ENCODE results near the gene MAPK12. TPM values are rescaled to one million over a fixed set of nuclear protein-coding genes. Genes with fewer than 3 reads are reported as not detected.

Gene MAPK12
- total and polyA plus RNA-seq, 2 of the 4 experiments (the other 2 are of a cell fraction): 41.0 to 56.3 TPM

DNA sequence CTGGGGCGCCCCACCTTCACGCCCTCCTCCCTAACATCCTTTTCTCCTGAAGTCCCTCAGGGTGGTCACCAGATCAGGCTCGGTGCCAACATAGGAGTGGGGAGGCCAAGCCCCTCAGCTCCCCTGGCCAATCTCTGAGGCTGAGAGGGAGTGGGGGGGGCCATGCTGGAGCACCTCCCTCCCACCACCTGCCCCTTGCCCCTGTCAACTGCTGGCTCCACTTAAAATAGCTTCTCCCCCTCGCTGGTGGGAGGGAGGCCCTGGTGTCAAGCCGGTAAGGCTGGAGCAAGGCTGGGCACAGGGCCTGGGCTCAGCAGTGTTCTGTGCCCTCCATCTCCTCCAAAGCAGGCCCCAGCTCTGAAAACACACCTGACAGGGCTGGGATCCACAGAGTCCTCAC lies 41.1 kb upstream of the MAPK12 start:
- H2AK9ac ChIP-seq (replicated peaks; ENCODE audit: low read depth, low read length, poor library complexity): peak overlapping the region; percentile 87
- intact Hi-C loops (cut with micrococcal nuclease): no loop called here
- peaks cover 78% of the 10 kb centered on the region for H4K20me1 ChIP-seq (ENCODE audit: insufficient read depth, low read length)
- peak overlapping the region; percentile 77 for H2BK5ac ChIP-seq (ENCODE audit: low read depth, low read length, poor library complexity, severe bottlenecking)
- H3K56ac ChIP-seq (ENCODE audit: extremely low read depth, insufficient read depth, low read length): no peak overlapping the region
- H3K9ac ChIP-seq (ENCODE audit: low read depth, low read length): peak overlapping the region; percentile 3; the same call in 1 of the 2 replicates
- H4K91ac ChIP-seq (ENCODE audit: insufficient read depth, low read depth, low read length): peak overlapping the region; percentile 21; the same call in 1 of the 2 replicates
- no peak overlapping the region; the same call in 1 of the 2 replicates for H3K4me2 ChIP-seq (ENCODE audit: low read depth, low read length)
- H3K27me3 ChIP-seq (ENCODE audit: control insufficient read depth, insufficient read depth, low read length): no peaks in the 10 kb centered on the region
- H3K4me3 ChIP-seq (ENCODE audit: insufficient read depth, low read depth, low read length): no peak overlapping the region
- H3K4ac ChIP-seq (ENCODE audit: low read depth, low read length): peak overlapping the region; percentile 59
- BruUV-seq (replicated peaks): no TSS peak
- no peak overlapping the region for H2BK20ac ChIP-seq (ENCODE audit: low read depth, low read length)
- H2BK120ac ChIP-seq (ENCODE audit: low read depth, low read length): no peak overlapping the region
- dilution Hi-C loops (cut with HindIII; ENCODE audit: low sequenced_read_pairs, unreplicated experiment): no loop called here
- H3K9me3 ChIP-seq (ENCODE audit: control insufficient read depth, insufficient read depth, low read length): no peaks in the 10 kb centered on the region
- peaks cover 65% of the 10 kb centered on the region for H3K4me1 ChIP-seq (ENCODE audit: control insufficient read depth, insufficient read depth, low read length)
- ChIA-PET POLR2A (ENCODE audit: unreplicated experiment) (no interaction called here), CTCF (no interaction called here)
- H3K79me1 ChIP-seq (ENCODE audit: low read depth in 1 of 2, low read length in 2 of 2): peaks cover 0 to 47% of the 10 kb centered on the region in 2 experiments; a peak in 2 of 4 replicates
- H2AFZ ChIP-seq (replicated peaks; ENCODE audit: low read length, poor library complexity): no peak overlapping the region
- in situ Hi-C loops (cut with MboI; ENCODE audit: low sequenced_read_pairs): no loop called here
- DNase-seq (no peak), ATAC-seq (ENCODE audit: low read depth) (no peak)
- no peak overlapping the region for H3K14ac ChIP-seq (replicated peaks; ENCODE audit: low read depth, low read length)
- peak overlapping the region; percentile 75; the same call in 1 of the 2 replicates for H2AK5ac ChIP-seq (ENCODE audit: low read depth, low read length)
- H4K5ac ChIP-seq (ENCODE audit: low read depth, low read length): no peak overlapping the region
- H3K36me3 ChIP-seq (ENCODE audit: control insufficient read depth, insufficient read depth, low read length): peaks cover 24% of the 10 kb centered on the region; the same call in 1 of the 2 replicates
- TF ChIP-seq RAD21 (IDR thresholded peaks at IDR 0.05; ENCODE audit: low read length) (no peak), FOS (IDR thresholded peaks at IDR 0.05; ENCODE audit: low read depth, low read length) (no peak), MXI1 (IDR thresholded peaks at IDR 0.05; ENCODE audit: borderline replicate concordance, low read depth, low read length) (no peak), MAZ (IDR thresholded peaks at IDR 0.05; ENCODE audit: borderline replicate concordance, low read depth, low read length) (no peak)
- peaks cover 16% of the 10 kb centered on the region for H3K9me1 ChIP-seq (ENCODE audit: insufficient read depth, low read length)
- no peak overlapping the region for H3K18ac ChIP-seq (ENCODE audit: low read depth, low read length)
- H3K27ac ChIP-seq (ENCODE audit: insufficient read depth, low read length): peak overlapping the region; percentile 64
- 0 out of 4 replicates have a peak overlapping the region, but pooled peaks of 1 of the 2 experiments have one; percentile 28 for H4K8ac ChIP-seq (ENCODE audit: low read depth in 2 of 2, low read length in 2 of 2)
- WGBS, 2 experiments (ENCODE audit: extremely low coverage in 2 of 2, insufficient read length in 1 of 2): no CpG with 5 or more reads among the region's 5 CpGs
- H3K23ac ChIP-seq (ENCODE audit: low read depth, low read length): peak overlapping the region; percentile 58
- H2BK15ac ChIP-seq (ENCODE audit: low read depth, low read length): no peak overlapping the region
